GM18867 (cell line): ENCODE measurements around the gene UBASH3B.

Experiments used
- ATAC-seq: cut with Tn5 transposase; IDR thresholded peaks from one replicate; pipeline ENCODE4 v1.9.1; 2021; ENCODE audit warnings: mild to moderate bottlenecking, moderate library complexity; ENCODE audit not compliant: unreplicated experiment

Gene UBASH3B

GRCh38 chr11:122706291-122707088 lies 51.0 kb downstream of the UBASH3B start:
- no peak for ATAC-seq

GRCh38 chr11:122707111-122707510 lies 51.6 kb downstream of the UBASH3B start:
- no peak for ATAC-seq

- no peak for ATAC-seq
Observed at GRCh38 chr11:122707901-122708300, 52.4 kb downstream of the UBASH3B start.

- ATAC-seq = no peak
Observed at GRCh38 chr11:122709039-122709760, 53.7 kb downstream of the UBASH3B start.

GRCh38 chr11:122711362-122711761 lies 55.8 kb downstream of the UBASH3B start:
- no peak for ATAC-seq

- no peak for ATAC-seq
Observed at GRCh38 chr11:122711831-122712381, 56.4 kb downstream of the UBASH3B start.

- ATAC-seq = peak; percentile 49
Observed at GRCh38 chr11:122714004-122714403, 58.5 kb downstream of the UBASH3B start.

GRCh38 chr11:122714484-122714883 lies 59.0 kb downstream of the UBASH3B start:
- no peak for ATAC-seq

GRCh38 chr11:122715548-122716440 lies 60.3 kb downstream of the UBASH3B start:
- ATAC-seq = no peak

- ATAC-seq = peak; percentile 82
Observed at GRCh38 chr11:122717264-122717867, 61.8 kb downstream of the UBASH3B start.

GRCh38 chr11:122720107-122720881 lies 64.8 kb downstream of the UBASH3B start:
- ATAC-seq = no peak

GRCh38 chr11:122721201-122721963 lies 65.9 kb downstream of the UBASH3B start:
- no peak for ATAC-seq

- ATAC-seq = no peak
Observed at GRCh38 chr11:122721964-122722266, 66.4 kb downstream of the UBASH3B start.

GRCh38 chr11:122723106-122723505 lies 67.6 kb downstream of the UBASH3B start:
- no peak for ATAC-seq

GRCh38 chr11:122723576-122723975 lies 68.1 kb downstream of the UBASH3B start:
- ATAC-seq = no peak

- ATAC-seq = no peak
Observed at GRCh38 chr11:122724520-122724919, 69.0 kb downstream of the UBASH3B start.

- no peak for ATAC-seq
Observed at GRCh38 chr11:122726028-122726427, 70.5 kb downstream of the UBASH3B start.

GRCh38 chr11:122727101-122727929 lies 71.8 kb downstream of the UBASH3B start:
- ATAC-seq = peak; percentile 66
